Measurements from ENCODE around the gene HERC5. TPM values are rescaled to one million over a fixed set of nuclear protein-coding genes. Genes with fewer than 3 reads are reported as not detected.

Gene HERC5
- total RNA-seq, 1 experiment from 2014 or later: 7.2 TPM

GRCh38 chr4:88518911-88519310 is 62.0 kb downstream of the HERC5 start:
- no peaks in the 10 kb centered on the region for H3K9me3 ChIP-seq (ENCODE audit: control insufficient read depth in 1 of 2, insufficient read depth in 1 of 2, low read depth in 1 of 2, low read length in 2 of 2)
- TF ChIP-seq, protein P1, sequence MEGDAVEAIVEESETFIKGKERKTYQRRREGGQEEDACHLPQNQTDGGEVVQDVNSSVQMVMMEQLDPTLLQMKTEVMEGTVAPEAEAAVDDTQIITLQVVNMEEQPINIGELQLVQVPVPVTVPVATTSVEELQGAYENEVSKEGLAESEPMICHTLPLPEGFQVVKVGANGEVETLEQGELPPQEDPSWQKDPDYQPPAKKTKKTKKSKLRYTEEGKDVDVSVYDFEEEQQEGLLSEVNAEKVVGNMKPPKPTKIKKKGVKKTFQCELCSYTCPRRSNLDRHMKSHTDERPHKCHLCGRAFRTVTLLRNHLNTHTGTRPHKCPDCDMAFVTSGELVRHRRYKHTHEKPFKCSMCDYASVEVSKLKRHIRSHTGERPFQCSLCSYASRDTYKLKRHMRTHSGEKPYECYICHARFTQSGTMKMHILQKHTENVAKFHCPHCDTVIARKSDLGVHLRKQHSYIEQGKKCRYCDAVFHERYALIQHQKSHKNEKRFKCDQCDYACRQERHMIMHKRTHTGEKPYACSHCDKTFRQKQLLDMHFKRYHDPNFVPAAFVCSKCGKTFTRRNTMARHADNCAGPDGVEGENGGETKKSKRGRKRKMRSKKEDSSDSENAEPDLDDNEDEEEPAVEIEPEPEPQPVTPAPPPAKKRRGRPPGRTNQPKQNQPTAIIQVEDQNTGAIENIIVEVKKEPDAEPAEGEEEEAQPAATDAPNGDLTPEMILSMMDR (IDR thresholded peaks at IDR 0.05 in 2 of 3, conservative IDR thresholded peaks at IDR 0.05 in 1 of 3; ENCODE audit: borderline replicate concordance in 1 of 3, insufficient read depth in 1 of 3, low read depth in 2 of 3, low read length in 2 of 3): no peak
- TF ChIP-seq SRF (IDR thresholded peaks at IDR 0.05; ENCODE audit: low read depth): no peak
- no peak for TF ChIP-seq ZFX (IDR thresholded peaks at IDR 0.05)
- no peak for TF ChIP-seq CEBPB (IDR thresholded peaks at IDR 0.05; ENCODE audit: low read depth)
- TF ChIP-seq EGR1 (IDR thresholded peaks at IDR 0.05; ENCODE audit: low read depth): no peak
- ChIA-PET POLR2A (no interaction called here), RAD21 (ENCODE audit: low non-redundant PET in 1 of 2, low total read pairs in 2 of 2, uncharacterized antibody in 2 of 2, unreplicated experiment in 2 of 2) (no interaction called here), CTCF (interaction anchor here (8.4 kb wide), 1 partner anchor 300 kb away, joined by 138 read pairs; no protein-coding TSS in a partner anchor)
- peaks cover 28% of the 10 kb centered on the region for H3K79me2 ChIP-seq (ENCODE audit: insufficient read depth, low read length)
- no peak overlapping the region for H3K27ac ChIP-seq (ENCODE audit: low read depth, low read length)
- H3K9ac ChIP-seq (ENCODE audit: low read length): no peak overlapping the region
- H3K4me1 ChIP-seq (ENCODE audit: control insufficient read depth in 1 of 2, insufficient read depth in 2 of 2, low read length in 2 of 2): peaks cover 2 to 9% of the 10 kb centered on the region in 2 experiments; a peak in 3 of 4 replicates
- H3K4me3 ChIP-seq (replicated peaks in 1 of 2; ENCODE audit: low read depth in 1 of 2, low read length in 2 of 2): no peak overlapping the region
- intact Hi-C loops (cut with micrococcal nuclease): loop anchor here (10.0 kb wide), 1 partner anchor 664 kb away; no protein-coding TSS in a partner anchor
- ATAC-seq: no peak
- H3K27me3 ChIP-seq (ENCODE audit: insufficient read depth, low read length): no peaks in the 10 kb centered on the region
- H3K4me2 ChIP-seq (ENCODE audit: low read length): no peak overlapping the region
- H4K20me1 ChIP-seq (ENCODE audit: insufficient read depth): peaks cover 14% of the 10 kb centered on the region; the same call in 1 of the 2 replicates
- no peak for DNase-seq (ENCODE audit: low read depth, low spot score)
- no peak overlapping the region for H2AFZ ChIP-seq (ENCODE audit: low read depth, low read length, poor library complexity, severe bottlenecking)
- H3K36me3 ChIP-seq (ENCODE audit: control insufficient read depth in 1 of 2, insufficient read depth in 2 of 2, low read length in 2 of 2): peaks cover 4 to 15% of the 10 kb centered on the region in 2 experiments; a peak in 2 of 4 replicates
- BruUV-seq (replicated peaks): no TSS peak
- H3K9me2 ChIP-seq (ENCODE audit: insufficient read depth): no peaks in the 10 kb centered on the region

GRCh38 chr4:88522702-88523324 is 65.9 kb downstream of the HERC5 start:
- intact Hi-C loops (cut with micrococcal nuclease): no loop called here
- TF ChIP-seq MAX (IDR thresholded peaks at IDR 0.05): no peak
- no peak for TF ChIP-seq ZNF274 (IDR thresholded peaks at IDR 0.05; ENCODE audit: low read depth, low read length)
- no peak for TF ChIP-seq POLR2A (IDR thresholded peaks at IDR 0.05; ENCODE audit: borderline replicate concordance, extremely low read depth, insufficient read depth, insufficient read length)
- TF ChIP-seq YY1 (IDR thresholded peaks at IDR 0.05; ENCODE audit: extremely low read depth, insufficient replicate concordance, low read depth, low read length): no peak
- no peak for TF ChIP-seq RAD21 (IDR thresholded peaks at IDR 0.05; ENCODE audit: low read depth)
- no peak for TF ChIP-seq ZFX (IDR thresholded peaks at IDR 0.05)
- TF ChIP-seq, protein P2, sequence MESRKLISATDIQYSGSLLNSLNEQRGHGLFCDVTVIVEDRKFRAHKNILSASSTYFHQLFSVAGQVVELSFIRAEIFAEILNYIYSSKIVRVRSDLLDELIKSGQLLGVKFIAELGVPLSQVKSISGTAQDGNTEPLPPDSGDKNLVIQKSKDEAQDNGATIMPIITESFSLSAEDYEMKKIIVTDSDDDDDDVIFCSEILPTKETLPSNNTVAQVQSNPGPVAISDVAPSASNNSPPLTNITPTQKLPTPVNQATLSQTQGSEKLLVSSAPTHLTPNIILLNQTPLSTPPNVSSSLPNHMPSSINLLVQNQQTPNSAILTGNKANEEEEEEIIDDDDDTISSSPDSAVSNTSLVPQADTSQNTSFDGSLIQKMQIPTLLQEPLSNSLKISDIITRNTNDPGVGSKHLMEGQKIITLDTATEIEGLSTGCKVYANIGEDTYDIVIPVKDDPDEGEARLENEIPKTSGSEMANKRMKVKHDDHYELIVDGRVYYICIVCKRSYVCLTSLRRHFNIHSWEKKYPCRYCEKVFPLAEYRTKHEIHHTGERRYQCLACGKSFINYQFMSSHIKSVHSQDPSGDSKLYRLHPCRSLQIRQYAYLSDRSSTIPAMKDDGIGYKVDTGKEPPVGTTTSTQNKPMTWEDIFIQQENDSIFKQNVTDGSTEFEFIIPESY (IDR thresholded peaks at IDR 0.05; ENCODE audit: extremely low read depth, insufficient replicate concordance, low read length): no peak
- TF ChIP-seq POLR2AphosphoS5 (IDR thresholded peaks at IDR 0.05; ENCODE audit: low read depth, low read length): no peak
- no peak for TF ChIP-seq CEBPB (IDR thresholded peaks at IDR 0.05; ENCODE audit: low read depth)
- no peak for TF ChIP-seq ELF1 (IDR thresholded peaks at IDR 0.05; ENCODE audit: borderline replicate concordance, low read depth)
- TF ChIP-seq EZH2phosphoT487 (IDR thresholded peaks at IDR 0.05; ENCODE audit: borderline replicate concordance): no peak

More at GRCh38 chr4:88522702-88523324, 65.9 kb downstream of the HERC5 start:
- ATAC-seq (peak; percentile 21), DNase-seq (ENCODE audit: low read depth, low spot score) (no peak)
- Histone ChIP-seq H2AFZ (ENCODE audit: low read depth, low read length, poor library complexity, severe bottlenecking) (no peak overlapping the region), H3K36me3 (ENCODE audit: control insufficient read depth in 1 of 2, insufficient read depth in 2 of 2, low read length in 2 of 2) (peaks cover 4 to 15% of the 10 kb centered on the region in 2 experiments; a peak in 2 of 4 replicates), H3K4me1 (ENCODE audit: control insufficient read depth in 1 of 2, insufficient read depth in 2 of 2, low read length in 2 of 2) (peaks cover 8 to 24% of the 10 kb centered on the region in 2 experiments; a peak in 3 of 4 replicates), H3K9me3 (ENCODE audit: control insufficient read depth in 1 of 2, insufficient read depth in 1 of 2, low read depth in 1 of 2, low read length in 2 of 2) (no peaks in the 10 kb centered on the region), H3K4me3 (replicated peaks in 1 of 2; ENCODE audit: low read depth in 1 of 2, low read length in 2 of 2) (peak overlapping the region; percentile 80 to 93), H3K27ac (ENCODE audit: low read depth, low read length) (peak overlapping the region; percentile 91), H3K27me3 (ENCODE audit: insufficient read depth, low read length) (no peaks in the 10 kb centered on the region), H3K79me2 (ENCODE audit: insufficient read depth, low read length) (peaks cover 28% of the 10 kb centered on the region), H3K9me2 (ENCODE audit: insufficient read depth) (no peaks in the 10 kb centered on the region), H3K9ac (ENCODE audit: low read length) (peak overlapping the region; percentile 87), H3K4me2 (ENCODE audit: low read length) (peak overlapping the region; percentile 93), H4K20me1 (ENCODE audit: insufficient read depth) (peaks cover 14% of the 10 kb centered on the region; the same call in 1 of the 2 replicates)
- BruUV-seq (replicated peaks): no TSS peak
- POLR2A ChIA-PET: no interaction called here
- CTCF ChIA-PET: interaction anchor here (1.0 to 2.0 kb wide), 6 partner anchors 17 to 490 kb away, joined by 3 to 8 read pairs (median 4); no protein-coding TSS in a partner anchor
- RAD21 ChIA-PET (ENCODE audit: low non-redundant PET in 1 of 2, low total read pairs in 2 of 2, uncharacterized antibody in 2 of 2, unreplicated experiment in 2 of 2): interaction anchor here in 1 of 2 experiments (0.7 to 1.1 kb wide), 2 partner anchors 89 to 268 kb away, joined by 3 read pairs; no protein-coding TSS in a partner anchor
